ENCODE results near the gene MSH6.

- TF ChIP-seq, protein P1, sequence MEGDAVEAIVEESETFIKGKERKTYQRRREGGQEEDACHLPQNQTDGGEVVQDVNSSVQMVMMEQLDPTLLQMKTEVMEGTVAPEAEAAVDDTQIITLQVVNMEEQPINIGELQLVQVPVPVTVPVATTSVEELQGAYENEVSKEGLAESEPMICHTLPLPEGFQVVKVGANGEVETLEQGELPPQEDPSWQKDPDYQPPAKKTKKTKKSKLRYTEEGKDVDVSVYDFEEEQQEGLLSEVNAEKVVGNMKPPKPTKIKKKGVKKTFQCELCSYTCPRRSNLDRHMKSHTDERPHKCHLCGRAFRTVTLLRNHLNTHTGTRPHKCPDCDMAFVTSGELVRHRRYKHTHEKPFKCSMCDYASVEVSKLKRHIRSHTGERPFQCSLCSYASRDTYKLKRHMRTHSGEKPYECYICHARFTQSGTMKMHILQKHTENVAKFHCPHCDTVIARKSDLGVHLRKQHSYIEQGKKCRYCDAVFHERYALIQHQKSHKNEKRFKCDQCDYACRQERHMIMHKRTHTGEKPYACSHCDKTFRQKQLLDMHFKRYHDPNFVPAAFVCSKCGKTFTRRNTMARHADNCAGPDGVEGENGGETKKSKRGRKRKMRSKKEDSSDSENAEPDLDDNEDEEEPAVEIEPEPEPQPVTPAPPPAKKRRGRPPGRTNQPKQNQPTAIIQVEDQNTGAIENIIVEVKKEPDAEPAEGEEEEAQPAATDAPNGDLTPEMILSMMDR (IDR thresholded peaks at IDR 0.05 in 8 of 11, conservative IDR thresholded peaks at IDR 0.05 in 3 of 11), result no peak
- TF ChIP-seq POLR2A (IDR thresholded peaks at IDR 0.05), result no peak
Observed at GRCh38 chr2:47833516-47833968, 50.6 kb downstream of the MSH6 start.
